NCI-H1092 treated with DMSO at 0.1 percent for 48 hours (cell line): ENCODE results near the gene STX18.
A peak's percentile ranks its signal among the peaks of the same experiment; 100 is the strongest.
"Not testable (repeated sequence)": the region's sequence is repeated elsewhere in the genome, so short reads cannot be mapped to it uniquely, and the experiment has no call there.

Experiments
- DNase-seq: peaks from one replicate; lab custom pipeline; 2025; lab: John Stamatoyannopoulos, UW

STX18 gene

DNA sequence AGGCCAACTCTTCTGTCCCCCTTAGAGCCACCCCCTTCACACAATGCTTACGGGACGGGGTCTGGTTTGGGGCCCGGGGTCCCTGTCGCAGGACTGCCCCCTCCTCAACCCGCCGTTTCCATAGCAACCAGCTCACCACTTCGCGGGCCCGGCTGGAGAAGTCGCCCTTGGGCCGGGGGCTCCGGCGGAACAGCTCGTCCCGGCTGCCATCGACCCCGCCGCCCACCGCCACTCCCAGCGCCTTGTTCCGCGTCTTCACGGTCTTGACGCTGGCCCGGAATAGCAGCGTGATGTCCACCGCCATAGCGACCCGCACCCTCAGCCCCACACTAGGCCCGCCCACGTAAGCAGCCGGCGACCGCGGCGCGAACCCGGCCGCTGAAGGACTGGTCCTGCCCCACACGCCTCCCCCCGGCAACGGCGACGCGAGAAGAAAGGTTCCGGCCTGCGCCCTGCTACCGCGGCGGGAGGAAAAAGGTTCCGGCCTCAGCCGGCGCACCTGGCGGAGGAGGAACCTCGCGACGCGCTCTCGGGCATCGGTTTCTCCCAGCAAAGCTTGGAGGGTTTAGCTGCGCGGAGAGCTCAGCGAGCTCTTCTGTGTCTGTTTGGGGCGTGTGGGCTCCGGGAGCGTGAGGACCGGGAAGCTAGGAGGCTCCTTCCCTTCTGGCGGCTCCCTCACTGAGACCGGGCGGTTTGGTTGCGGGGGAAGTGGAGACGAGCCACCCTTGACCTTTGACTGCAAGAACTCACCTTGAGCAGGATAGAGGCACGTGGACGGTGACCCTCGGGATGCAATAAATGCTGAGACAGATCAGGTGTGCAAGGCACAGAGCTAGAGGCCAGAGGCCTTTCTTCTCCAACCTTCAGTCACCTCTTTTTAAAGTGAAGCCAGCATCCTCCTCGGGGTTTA is at the start of gene STX18:
STX18 (minus strand) TSS at position 388 of the 910 bp plus-strand sequence; CDS start at position 304, 84 bp downstream.
- DNase-seq, result peak; percentile 84

GRCh38 chr4:4591071-4591470 is 49.2 kb upstream of the STX18 start:
- DNase-seq, result no peak

- DNase-seq, result no peak
Observed at GRCh38 chr4:4590546-4590945, 48.7 kb upstream of the STX18 start.

DNA sequence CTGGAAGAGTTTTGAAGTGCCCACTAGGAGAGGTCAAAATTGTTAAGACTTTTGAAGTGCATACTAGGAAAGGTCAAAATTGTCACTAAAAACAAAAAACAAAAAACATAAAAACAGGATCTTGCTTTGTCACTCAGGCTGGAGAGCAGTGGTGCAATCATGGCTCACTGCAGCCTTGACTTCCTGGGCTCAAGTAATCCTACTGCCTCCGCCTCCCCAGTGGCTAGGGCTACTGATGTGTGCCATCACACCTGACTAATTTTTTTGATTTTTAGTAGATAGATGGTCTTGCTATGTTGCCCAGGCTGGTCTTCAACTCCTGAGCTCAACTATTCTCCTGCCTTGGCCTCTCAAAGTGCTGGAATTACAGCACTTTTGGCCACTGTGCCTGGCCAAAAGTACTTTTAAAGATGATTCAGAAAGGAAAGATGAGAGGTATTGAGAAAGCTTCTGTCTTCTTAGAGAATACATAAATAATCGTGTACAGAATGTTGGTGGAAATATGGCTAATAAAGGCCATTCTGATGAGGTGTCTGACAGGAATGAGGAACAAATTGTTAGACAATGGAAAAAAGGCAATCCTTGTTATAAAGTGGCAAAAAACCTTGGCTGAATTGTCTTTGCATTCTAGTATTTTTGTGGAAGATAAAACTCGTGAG is 43.3 kb upstream of the STX18 start:
- DNase-seq, result no peak

- DNase-seq, result no peak
Observed at GRCh38 chr4:4583606-4584005, 41.8 kb upstream of the STX18 start.

DNA sequence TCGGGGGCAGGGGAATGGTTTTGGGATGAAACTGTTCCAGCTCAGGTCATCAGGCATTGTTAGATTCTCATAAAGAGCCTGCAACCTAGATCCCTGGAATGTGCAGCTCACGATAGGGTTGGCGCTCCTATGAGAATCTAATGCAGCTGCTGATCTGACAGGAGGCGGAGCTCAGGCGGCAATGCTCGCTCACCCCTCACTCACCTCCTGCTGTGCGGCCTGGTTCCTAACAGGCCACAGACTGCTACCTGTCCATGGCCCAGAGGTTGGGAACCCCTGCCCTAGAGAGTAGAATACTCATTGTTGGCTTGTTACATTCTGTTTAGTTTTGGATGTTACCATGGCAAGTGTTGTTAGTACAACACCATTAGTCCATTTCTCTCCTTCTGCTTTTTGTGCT is 40.8 kb upstream of the STX18 start:
- no peak for DNase-seq

- no peak for DNase-seq
Observed at GRCh38 chr4:4580494-4580893, 38.6 kb upstream of the STX18 start.

- no peak for DNase-seq
Observed at GRCh38 chr4:4578981-4579380, 37.1 kb upstream of the STX18 start.

GRCh38 chr4:4577359-4577875 is 35.6 kb upstream of the STX18 start:
- DNase-seq, result no peak

DNA sequence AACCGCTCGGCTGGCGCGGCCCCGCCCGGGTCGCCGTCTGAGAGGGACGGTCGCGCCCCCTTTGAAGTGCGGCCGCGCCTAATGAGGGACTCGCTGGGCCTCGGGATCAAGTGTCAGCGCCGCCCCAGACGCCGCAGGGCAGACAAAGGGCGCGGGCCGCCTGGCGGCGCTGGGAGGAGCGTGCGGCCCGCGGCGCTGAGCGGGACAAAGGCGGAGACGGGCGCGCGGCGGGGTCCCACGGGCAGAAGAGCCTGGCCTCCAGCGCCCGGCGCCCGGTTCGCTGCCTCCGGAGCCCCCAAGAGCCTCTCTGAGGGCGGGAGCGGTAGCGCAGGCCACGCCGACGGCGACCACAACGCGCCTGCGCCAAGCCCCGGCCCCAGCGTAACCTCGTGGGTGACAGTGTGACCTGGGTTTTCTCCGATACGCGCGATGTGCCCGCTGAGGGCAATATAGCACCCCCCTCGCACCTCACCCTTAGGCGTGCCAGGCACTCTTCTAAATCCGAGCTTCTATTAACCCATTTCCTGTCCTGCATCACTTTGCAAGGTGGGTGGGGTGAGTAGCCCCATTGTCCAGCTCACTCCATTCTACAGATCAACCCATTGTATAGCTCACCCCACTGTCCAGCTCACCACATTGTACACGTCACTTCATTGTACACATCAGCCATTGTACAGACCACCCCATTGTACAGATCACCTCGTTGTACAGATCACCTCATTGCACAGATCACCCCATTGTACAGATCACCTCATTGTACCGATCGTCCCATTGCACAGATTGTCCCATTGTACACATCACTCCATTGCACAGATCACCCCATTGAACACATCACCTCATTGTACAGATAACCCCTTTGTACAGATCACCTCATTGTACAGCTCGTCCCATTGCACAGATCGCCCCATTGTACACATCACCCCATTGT is 33.7 kb upstream of the STX18 start:
- peak; percentile 71 for DNase-seq

- DNase-seq, result no peak
Observed at GRCh38 chr4:4574792-4575191, 32.9 kb upstream of the STX18 start.

DNA sequence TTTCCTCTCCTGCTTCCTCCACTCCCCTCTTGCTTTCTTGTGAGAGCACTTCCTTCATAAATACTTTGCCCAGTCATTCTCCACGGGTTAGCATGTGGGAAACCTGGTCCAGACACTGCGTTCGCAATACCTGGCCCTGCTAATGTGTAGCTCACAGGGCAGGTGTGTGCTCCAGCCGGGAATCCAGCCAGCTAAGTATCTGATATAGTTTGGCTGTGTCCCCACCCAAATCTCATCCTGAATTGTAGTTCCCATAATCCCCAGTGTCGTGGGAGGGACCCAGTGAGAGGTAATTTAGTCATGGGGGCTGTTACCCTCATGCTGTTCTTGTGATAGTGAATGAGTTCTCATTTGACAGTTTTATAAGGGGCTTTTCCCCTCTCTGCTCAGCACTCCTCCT is 32.2 kb upstream of the STX18 start:
- DNase-seq, result no peak

- DNase-seq, result no peak
Observed at GRCh38 chr4:4572821-4573220, 31.0 kb upstream of the STX18 start.

DNA sequence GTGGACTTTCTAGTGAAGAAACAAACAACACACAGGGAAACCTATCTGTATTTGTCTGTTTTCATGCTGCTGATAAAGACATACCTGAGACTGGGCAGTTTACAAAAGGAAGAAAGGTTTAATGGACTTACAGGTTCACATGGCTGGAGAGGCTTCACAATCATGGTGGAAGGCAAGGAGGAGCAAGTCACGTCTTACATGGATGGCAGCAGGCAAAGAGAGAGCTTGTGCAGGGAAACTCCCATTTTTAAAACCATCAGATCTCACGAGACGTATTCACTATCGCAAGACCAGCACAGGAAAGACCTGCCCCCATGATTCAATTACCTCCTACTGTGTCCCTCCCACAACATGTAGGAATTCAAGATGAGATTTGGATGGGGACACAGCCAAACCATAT is 28.0 kb upstream of the STX18 start:
- not testable (repeated sequence) for DNase-seq

- no peak for DNase-seq
Observed at GRCh38 chr4:4568806-4569427, 27.1 kb upstream of the STX18 start.

DNA sequence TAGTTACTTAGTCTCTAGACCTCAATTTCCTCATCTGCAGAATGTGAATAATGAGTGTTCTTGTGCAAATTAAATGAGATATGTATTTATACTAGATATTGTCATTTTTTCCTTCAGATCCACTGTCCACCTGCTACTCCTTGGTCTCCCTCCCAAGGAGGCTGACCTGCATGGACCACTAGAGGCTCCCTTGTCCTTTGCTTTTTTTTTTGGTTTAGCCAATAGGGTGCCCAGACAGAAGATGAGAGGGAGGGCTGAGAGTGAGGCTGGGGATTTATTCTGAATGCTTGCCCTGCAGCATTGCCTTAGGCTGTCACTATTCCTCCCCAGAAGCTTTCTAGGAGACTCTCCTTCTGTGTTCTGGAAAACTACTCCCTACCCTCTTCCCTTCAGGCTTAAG is 24.5 kb upstream of the STX18 start:
- DNase-seq, result not testable (repeated sequence)

GRCh38 chr4:4564522-4564921 is 22.7 kb upstream of the STX18 start:
- DNase-seq, result no peak

DNA sequence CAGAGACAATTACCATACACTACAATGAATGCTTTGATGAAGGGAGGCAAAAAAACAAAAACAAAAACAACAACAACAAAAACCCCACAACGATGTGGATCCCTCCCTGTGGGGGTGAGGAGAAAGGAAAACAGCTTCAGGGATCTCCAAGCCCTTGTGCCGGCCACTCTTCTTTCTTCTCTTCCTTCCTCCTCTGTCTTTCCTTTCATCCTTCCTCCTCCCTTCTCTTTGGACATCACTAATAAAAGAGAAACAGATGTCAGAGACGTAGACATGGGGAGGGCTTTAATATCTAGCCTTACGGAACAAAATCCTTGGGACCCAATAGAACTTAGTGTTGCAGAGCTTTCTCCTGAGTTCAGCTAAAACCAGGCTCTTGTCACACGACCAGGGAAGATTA is 18.8 kb upstream of the STX18 start:
- DNase-seq, result no peak

DNA sequence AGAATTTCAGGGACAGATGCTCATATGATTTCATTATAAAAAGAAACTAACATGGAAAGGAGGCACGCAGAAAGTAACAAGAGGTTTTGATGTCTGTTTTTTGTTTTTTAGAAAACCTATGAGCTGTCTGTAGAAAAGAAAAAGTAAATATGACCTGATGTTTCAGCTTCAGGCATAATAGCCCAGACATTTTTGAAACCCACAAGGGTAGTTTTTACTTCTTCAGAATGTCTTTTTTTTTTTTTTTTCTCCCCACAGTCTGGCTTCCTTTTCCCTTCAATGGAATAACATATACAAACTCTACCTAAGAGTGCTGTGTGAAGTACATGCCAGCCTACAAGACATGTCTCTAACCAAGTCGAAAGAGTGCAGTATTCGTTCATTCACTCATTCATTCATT is 18.3 kb upstream of the STX18 start:
- DNase-seq, result no peak

DNA sequence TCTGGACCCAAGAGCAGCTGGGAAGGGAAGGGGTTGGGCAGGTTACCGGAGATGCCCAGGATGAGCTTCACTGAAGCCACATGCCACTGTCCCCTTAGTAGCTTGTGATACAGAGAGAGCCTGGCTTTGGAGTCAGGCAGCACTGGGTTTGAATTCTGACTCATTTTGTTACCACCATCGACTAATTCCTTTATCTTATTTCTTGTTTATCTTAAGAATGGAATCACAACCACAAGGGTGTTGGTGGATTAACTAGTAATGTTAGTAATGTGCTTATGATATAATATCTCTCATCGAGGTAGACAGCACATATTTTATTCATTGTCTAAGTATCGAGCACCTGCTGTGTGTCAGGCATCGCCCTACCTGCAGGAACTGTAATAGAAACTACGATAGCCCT is 17.7 kb upstream of the STX18 start:
- no peak for DNase-seq

DNA sequence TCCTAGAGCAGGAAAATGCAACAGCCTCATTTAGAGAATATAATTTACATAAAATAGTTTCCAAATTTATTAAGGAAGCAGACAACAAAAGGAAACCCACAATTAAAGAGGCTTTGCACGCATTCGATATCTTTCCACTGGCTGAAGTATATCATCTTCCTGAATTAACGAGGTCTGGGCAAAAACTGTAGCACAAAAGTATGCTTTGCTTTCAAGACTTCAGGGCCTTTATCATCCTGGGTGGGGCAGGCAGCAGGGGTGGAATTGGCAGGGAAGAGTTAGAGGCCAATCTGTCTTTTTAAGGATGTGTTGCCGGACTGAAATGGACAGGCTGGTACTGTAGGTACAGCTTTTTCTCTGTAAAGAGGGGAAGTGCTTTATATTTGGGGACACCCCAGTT is 17.0 kb upstream of the STX18 start:
- no peak for DNase-seq

- no peak for DNase-seq
Observed at GRCh38 chr4:4555916-4556315, 14.1 kb upstream of the STX18 start.
